ENCODE data around the gene TAP1. TPM values are rescaled to one million over a fixed set of nuclear protein-coding genes. Genes with fewer than 3 reads are reported as not detected.
A peak's percentile ranks its signal among the peaks of the same experiment; 100 is the strongest.

The TAP1 gene
- total and polyA plus RNA-seq, 10 of the 15 experiments (the other 5 are each of a cell fraction or from before 2014, with no cell fraction given): 33.4 to 249 (median 169) TPM

- TF ChIP-seq, protein P1, sequence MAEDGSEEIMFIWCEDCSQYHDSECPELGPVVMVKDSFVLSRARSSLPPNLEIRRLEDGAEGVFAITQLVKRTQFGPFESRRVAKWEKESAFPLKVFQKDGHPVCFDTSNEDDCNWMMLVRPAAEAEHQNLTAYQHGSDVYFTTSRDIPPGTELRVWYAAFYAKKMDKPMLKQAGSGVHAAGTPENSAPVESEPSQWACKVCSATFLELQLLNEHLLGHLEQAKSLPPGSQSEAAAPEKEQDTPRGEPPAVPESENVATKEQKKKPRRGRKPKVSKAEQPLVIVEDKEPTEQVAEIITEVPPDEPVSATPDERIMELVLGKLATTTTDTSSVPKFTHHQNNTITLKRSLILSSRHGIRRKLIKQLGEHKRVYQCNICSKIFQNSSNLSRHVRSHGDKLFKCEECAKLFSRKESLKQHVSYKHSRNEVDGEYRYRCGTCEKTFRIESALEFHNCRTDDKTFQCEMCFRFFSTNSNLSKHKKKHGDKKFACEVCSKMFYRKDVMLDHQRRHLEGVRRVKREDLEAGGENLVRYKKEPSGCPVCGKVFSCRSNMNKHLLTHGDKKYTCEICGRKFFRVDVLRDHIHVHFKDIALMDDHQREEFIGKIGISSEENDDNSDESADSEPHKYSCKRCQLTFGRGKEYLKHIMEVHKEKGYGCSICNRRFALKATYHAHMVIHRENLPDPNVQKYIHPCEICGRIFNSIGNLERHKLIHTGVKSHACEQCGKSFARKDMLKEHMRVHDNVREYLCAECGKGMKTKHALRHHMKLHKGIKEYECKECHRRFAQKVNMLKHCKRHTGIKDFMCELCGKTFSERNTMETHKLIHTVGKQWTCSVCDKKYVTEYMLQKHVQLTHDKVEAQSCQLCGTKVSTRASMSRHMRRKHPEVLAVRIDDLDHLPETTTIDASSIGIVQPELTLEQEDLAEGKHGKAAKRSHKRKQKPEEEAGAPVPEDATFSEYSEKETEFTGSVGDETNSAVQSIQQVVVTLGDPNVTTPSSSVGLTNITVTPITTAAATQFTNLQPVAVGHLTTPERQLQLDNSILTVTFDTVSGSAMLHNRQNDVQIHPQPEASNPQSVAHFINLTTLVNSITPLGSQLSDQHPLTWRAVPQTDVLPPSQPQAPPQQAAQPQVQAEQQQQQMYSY (CRISPR knock-in tag; IDR thresholded peaks at IDR 0.05): no peak
- TF ChIP-seq SIN3A (IDR thresholded peaks at IDR 0.05; ENCODE audit: low read depth, low read length) (no peak), RFX5 (IDR thresholded peaks at IDR 0.05; ENCODE audit: low read depth, low read length) (no peak), MTA2 (IDR thresholded peaks at IDR 0.05; ENCODE audit: low read depth) (no peak), POU2F2 (IDR thresholded peaks at IDR 0.05; ENCODE audit: borderline replicate concordance, low read depth, low read length) (no peak), FOXM1 (IDR thresholded peaks at IDR 0.05; ENCODE audit: low read depth, low read length) (no peak), HDAC6 (IDR thresholded peaks at IDR 0.05; ENCODE audit: unreplicated experiment) (no peak), RUNX3 (IDR thresholded peaks at IDR 0.05; ENCODE audit: low read length) (peak; percentile 7; the same call in 1 of the 2 replicates), HCFC1 (IDR thresholded peaks at IDR 0.05; ENCODE audit: low read length) (no peak), MLLT1 (IDR thresholded peaks at IDR 0.05) (0 out of 2 replicates have a peak, but pooled peaks have one; percentile 20), SP1 (IDR thresholded peaks at IDR 0.05; ENCODE audit: low read depth, low read length) (no peak), NBN (IDR thresholded peaks at IDR 0.05) (no peak), JUND (IDR thresholded peaks at IDR 0.05; ENCODE audit: low read depth, low read length) (no peak), BRCA1 (IDR thresholded peaks at IDR 0.05; ENCODE audit: low read depth, low read length) (no peak), ZNF24 (IDR thresholded peaks at IDR 0.05) (no peak), RCOR1 (conservative IDR thresholded peaks at IDR 0.05; ENCODE audit: low read depth, low read length) (no peak), ATF2 (IDR thresholded peaks at IDR 0.05; ENCODE audit: low read length) (no peak)
- TF ChIP-seq, protein P2, sequence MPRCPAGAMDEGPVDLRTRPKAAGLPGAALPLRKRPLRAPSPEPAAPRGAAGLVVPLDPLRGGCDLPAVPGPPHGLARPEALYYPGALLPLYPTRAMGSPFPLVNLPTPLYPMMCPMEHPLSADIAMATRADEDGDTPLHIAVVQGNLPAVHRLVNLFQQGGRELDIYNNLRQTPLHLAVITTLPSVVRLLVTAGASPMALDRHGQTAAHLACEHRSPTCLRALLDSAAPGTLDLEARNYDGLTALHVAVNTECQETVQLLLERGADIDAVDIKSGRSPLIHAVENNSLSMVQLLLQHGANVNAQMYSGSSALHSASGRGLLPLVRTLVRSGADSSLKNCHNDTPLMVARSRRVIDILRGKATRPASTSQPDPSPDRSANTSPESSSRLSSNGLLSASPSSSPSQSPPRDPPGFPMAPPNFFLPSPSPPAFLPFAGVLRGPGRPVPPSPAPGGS (IDR thresholded peaks at IDR 0.05; ENCODE audit: borderline replicate concordance, insufficient read depth, low read depth, low read length, poor library complexity, severe bottlenecking): no peak
Observed at GRCh38 chr6:32855467-32856174, 2.1 kb upstream of the TAP1 start (continued).
